Activated CD4-positive, alpha-beta T cell treated with anti-CD3 and anti-CD28 coated beads, Interleukin-2, Interleukin-4, amounts not matched to agents 100 ng/mL and 50 ng/mL, durations not matched to agents 16 hours and 8 hours (primary cell): Measurements from ENCODE around the gene C5orf58.
A peak's percentile ranks its signal among the peaks of the same experiment; 100 is the strongest.

Experiments
- DNase-seq: peaks from one replicate; pipeline ENCODE4 v3.0.0-alpha.2; 2020; ENCODE audit warnings: low spot score

The C5orf58 gene, protein sequence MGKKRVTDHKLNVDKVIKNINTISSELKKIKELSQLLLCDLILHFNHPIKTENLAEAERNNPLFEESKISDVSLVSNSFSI

GRCh38 chr5:170232786-170233185 is at the start of gene C5orf58:
TSS of gene C5orf58 (plus strand) at chr5:170232985. CDS start at chr5:170234977, 1,992 bp downstream.
- no peak for DNase-seq

DNA sequence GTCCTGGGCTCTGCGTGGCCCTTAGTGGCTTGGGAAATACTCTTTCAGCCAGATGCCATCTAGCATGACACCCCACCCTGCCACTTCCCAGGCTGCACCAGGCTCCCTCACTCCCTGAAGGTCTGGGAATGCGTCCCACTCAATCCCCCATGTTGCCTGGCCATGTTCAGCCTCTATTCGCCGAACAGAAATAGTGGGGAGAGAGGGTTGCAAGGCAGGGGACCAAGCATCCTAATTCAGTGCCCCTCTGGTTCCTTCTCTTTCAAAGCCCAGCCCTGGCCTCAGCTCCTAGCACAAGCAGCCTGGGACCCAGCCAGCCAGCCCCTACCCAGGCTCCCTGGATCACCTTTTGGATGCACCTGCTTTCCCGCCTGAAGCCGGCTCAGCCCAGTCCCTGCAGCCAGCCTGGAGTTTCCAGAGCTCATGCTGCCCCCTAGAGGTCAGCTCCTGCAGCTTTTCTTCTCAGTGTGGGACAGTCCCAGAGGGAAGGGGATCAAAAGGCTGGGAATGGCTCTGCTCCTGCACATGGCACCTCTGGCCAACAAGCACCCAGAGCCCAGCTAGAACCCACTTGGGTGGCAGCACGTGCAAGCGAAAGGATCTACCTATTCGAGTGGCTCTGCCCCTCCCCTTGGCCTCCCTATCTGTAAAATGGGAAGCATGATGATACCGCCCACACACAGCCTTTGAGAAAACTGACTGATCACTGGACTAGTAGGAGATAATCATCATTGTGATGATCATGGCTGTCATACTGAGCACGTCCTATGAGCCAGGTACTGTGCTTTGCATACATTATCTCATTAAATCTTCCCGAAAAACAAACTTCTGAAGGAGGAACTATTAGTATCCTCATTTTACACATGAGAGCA is 48.7 kb upstream of the C5orf58 start:
- DNase-seq, result peak; percentile 58

- no peak for DNase-seq
Observed at GRCh38 chr5:170184737-170185136, 48.0 kb upstream of the C5orf58 start.

DNA sequence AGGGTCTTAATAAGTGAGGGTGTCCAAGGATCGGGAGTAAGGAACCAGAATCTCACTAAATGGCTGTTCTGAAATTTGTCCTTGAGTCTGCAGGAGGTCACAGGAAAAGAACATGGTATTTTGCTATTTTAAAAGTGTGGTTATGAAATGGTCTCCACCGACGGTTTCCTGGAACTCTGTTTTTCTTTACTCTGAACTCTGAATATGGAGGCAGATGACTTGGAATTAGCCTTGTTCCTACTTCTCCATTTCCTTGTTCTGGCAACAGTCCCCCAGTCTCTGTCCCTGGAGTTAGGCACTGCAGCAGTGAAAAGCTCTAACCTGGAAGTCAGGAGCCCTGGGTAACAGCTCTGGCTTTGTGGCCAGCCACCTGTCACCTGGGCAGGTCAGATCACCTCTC is 46.6 kb upstream of the C5orf58 start:
- no peak for DNase-seq

GRCh38 chr5:170186856-170187255 is 45.9 kb upstream of the C5orf58 start:
- no peak for DNase-seq

DNA sequence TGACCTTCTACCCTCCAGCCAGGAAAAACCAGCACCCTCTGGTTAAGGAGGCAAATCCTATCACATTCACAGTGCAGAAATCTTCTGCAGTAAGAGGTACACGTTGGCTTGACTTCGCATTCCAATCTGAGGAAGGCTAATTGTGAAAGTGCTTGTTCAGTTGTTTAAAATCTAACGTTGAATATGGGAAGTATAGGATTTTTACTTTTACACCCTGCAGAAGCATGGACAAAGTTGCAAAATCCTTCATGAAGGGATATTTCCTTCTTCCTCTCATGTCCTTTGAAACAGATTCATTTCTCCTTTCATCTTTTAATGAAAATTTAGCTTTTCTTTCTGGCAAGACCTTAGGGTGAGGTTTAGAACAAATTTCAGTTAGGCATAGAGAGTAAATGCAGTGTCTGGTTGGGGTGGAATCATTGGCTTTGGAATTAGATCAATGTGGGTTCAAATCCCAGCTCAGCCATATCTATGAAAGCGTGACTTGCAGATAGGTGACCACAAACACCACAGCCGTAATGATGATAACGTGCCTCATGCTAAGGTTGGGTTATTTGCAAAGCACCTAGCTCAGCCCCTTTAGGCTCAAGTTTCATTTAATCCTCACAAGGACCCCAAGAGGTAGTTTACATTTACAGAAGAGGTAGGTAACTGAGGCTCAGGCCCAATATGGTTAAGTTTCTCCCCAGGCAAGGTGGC is 42.2 kb upstream of the C5orf58 start:
- no peak for DNase-seq

DNA sequence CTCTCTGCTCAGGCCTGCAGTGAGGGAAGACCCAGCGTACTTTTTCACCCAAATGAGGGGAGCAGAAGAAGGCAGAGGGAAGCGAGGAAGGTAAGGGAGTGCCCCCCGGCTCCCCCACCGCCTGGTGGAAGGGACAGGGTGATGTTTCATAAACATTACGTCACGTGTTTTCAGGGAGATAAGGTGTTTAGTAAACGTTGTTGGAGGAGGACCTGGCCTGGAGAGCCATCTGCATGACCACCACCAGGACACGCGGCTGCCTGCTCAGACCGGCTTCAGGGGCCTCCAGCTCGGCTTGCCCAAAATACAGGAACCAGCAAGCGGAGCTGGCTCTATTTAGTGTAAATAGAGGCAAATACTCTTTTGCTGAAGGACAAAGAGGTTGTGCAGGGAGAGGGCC is 40.0 kb upstream of the C5orf58 start:
- no peak for DNase-seq

GRCh38 chr5:170195961-170196360 is 36.8 kb upstream of the C5orf58 start:
- no peak for DNase-seq

DNA sequence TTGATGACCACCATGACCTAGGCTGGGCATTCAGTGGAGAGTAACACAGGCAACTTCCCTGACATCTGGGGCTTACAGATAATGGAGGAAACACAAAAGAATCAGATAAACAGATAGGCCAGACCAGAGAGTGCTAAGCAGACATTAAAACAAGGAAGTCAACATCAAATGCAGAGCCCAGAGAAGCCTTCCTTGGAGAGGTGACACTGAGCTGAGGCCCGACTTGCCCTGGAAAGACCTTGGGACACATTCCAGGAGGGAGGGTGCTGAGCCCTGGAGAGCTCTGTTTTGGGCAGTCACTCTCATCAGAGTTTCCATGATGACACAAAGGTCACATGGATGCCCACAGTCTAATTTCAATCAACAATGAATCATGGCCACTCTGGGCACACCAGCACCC is 31.9 kb upstream of the C5orf58 start:
- no peak for DNase-seq

DNA sequence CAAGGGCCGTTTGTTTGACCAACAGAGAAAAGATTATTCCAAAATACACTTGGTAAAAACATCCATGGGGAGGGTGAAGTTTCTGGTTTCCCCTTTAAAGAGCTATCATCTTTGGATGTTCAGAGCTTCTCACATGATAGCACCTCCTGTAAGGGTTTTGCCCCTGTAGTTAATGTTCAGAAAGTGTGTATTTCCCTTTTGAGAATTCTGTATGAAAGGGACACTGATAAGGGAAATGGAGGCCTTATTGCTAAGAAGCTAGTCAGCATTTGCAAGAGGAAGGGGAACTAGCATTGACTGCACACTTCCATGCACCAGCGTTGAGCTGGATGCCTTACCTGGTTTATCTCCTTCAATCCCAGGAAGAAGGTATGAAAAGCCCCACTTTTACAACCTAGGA is 31.5 kb upstream of the C5orf58 start:
- no peak for DNase-seq

DNA sequence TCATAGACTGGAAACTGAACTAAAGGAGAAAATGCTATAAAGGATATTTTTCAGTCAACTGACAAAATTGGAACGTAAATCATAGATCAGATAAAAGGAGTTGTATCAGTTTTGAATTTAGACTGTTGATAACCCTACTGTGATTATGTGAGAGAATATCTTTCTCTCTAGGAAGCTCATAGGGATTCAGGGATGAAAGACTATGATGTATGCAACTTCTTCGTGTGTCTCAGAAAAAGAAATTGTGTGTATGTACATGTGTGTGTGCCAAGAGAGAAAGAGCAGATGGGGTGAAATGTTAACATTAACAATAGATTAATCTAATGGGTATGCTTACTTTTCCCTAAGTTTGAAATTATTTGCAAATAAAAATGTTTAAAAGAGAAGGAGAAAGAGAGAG is 30.7 kb upstream of the C5orf58 start:
- no peak for DNase-seq

- no peak for DNase-seq
Observed at GRCh38 chr5:170204202-170204601, 28.6 kb upstream of the C5orf58 start.

GRCh38 chr5:170206216-170206615 is 26.6 kb upstream of the C5orf58 start:
- DNase-seq, result no peak

DNA sequence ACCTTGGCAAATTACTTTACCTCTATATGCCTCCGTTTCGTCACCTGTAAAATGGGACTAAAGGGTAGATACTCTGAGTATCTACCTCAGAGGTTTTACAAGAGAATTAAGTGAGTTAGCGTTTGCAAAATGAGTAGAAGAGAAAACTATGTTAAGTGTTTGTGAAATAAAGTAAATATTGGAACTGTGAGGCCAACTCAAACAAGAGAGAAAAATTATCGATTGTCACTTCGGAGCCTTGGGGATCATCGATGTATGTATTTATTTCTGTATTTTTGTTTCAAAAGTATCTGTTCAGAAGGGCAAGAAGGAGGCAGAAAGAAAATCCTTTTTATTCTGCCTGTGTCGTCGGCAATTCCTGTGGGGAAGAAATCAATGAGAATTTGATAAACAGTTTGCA is 25.8 kb upstream of the C5orf58 start:
- no peak for DNase-seq

- DNase-seq, result no peak
Observed at GRCh38 chr5:170211575-170212334, 21.0 kb upstream of the C5orf58 start.

DNA sequence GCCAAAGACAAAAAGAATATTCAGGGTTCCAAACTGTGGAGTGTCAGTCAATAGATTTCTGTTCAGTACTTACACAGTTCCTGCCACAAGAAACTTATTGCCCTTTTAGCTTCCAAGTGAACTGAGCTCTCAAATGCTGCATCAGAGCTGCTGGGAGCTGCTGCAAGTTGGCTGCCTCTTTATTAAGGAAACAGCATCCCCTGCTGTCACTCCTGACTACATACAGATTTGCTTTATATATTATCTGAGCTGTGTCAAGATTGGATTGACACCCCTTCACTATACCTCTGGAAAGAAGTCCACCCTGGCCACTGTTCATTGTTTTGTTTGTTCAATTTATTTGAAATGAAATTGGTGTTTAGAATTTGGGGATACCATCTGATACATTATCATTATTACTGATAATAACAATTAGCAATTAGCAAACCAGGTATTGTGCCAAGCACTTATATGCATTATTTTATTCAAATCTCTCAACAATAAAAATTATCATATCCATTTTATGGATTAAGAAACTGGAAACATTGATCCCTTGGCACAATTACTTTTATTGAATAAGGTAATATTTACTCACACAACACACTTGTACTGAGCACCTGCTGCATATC is 16.4 kb upstream of the C5orf58 start:
- no peak for DNase-seq

- no peak for DNase-seq
Observed at GRCh38 chr5:170217831-170218230, 15.0 kb upstream of the C5orf58 start.

DNA sequence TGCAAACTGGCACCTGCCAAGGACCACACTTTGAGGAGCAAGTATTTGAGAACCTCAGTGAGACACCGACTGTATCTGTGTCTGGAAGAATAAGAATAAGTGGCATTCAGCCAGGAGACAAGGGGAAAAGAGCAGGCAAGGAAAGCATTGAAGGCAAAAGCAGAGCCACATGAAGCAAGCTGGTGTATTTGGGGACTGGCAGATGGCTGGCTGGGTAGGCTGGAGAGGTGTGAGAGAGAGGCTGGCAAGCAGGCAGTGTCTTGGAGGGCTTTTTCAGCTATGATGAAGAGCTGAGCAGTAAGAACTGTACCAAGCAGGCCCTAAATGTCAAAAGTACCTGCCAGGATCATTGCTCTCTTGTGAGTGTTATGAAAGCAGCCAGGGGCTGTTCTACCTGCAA is 14.1 kb upstream of the C5orf58 start:
- no peak for DNase-seq

DNA sequence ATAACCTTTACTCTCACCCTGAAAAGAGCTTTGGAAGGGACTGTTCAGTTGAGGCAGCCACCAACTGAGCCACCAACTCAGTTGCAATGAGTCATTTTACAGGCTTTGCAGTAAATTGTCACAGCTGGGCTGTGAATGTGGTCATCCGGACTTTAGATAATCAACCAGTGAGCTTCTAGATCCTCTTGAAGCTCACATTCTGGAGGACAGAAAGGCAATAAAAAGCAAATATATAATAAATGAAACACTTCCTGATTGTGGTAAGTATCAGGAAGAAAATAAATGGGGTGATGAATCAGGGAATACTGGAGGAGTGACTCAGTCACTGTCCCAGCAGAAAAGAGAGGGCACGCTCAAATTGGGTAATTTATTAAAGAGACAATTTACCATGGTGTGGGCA is 13.2 kb upstream of the C5orf58 start:
- DNase-seq, result no peak

- DNase-seq, result no peak
Observed at GRCh38 chr5:170220191-170220590, 12.6 kb upstream of the C5orf58 start.

DNA sequence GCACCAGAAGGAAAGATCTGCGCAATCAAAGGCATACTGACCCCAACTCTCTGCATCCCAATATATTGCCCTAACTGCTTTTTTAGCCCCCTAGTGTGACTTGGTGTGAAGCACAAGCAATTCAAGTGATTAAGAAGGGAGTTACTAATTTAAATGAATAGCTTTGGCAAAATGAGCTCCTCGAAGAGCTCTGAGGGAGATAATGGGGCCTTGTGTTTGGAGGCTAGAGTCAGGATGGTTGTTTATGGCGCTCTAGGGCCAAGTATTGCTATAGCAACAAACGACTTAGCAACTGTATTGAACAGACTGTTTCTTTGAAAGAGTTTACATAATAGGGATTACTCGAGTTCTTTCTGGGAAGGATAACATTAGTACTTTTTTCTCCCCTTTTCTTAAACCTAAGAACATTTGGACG is 11.5 kb upstream of the C5orf58 start:
- no peak for DNase-seq

DNA sequence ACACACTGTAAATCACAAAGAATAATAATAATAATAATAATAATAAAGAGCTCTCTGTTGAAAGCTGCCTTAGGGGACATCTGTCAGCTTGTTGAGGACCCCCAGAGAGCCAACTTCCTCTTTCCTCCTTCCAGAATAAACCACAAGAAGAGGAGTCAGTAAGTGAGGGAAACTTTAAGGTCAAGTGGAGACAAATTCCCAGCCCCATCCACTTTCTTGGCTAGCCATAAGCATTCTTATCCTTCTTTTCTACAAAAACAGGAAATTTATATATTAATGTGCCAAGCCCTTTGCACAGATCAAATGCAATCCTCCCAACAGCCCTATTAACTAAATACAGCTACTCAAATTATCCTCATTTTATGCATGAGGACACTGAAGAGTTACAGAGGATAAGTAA is 9.4 kb upstream of the C5orf58 start:
- DNase-seq, result no peak
